HG02884 (cell line): ENCODE data around the gene FAM219A.
"Not testable (repeated sequence)": the region's sequence is repeated elsewhere in the genome, so short reads cannot be mapped to it uniquely, and the experiment has no call there.

Experiments used
- ATAC-seq: cut with Tn5 transposase; IDR thresholded peaks from one replicate; pipeline ENCODE4 v1.9.1; 2021; ENCODE audit warnings: mild to moderate bottlenecking, moderate library complexity; ENCODE audit not compliant: unreplicated experiment

Gene FAM219A

GRCh38 chr9:34379334-34380033 is 78.9 kb downstream of the FAM219A start:
- ATAC-seq: no peak

- ATAC-seq: no peak
Measured at GRCh38 chr9:34378376-34379060, 79.9 kb downstream of the FAM219A start.

- no peak for ATAC-seq
Measured at GRCh38 chr9:34377404-34377746, 81.0 kb downstream of the FAM219A start.

- peak; percentile 74 for ATAC-seq
Measured at GRCh38 chr9:34376596-34377403, 81.6 kb downstream of the FAM219A start, which contains the start of gene MYORG. Gene MYORG, minus strand, starts transcription at chr9:34376898. Its CDS starts 3,955 bp downstream, at chr9:34372943.

- ATAC-seq: no peak
Measured at GRCh38 chr9:34375901-34376595, 82.3 kb downstream of the FAM219A start.

- no peak for ATAC-seq
Measured at GRCh38 chr9:34374905-34375552, 83.3 kb downstream of the FAM219A start.

- no peak for ATAC-seq
Measured at GRCh38 chr9:34374339-34374738, 84.0 kb downstream of the FAM219A start.

- no peak for ATAC-seq
Measured at GRCh38 chr9:34373749-34374148, 84.6 kb downstream of the FAM219A start.

GRCh38 chr9:34372467-34373011 is 85.8 kb downstream of the FAM219A start:
- ATAC-seq: no peak

GRCh38 chr9:34371886-34372466 is 86.4 kb downstream of the FAM219A start:
- ATAC-seq: no peak

GRCh38 chr9:34370970-34371880 is 87.1 kb downstream of the FAM219A start:
- no peak for ATAC-seq

- ATAC-seq: no peak
Measured at GRCh38 chr9:34370335-34370969, 87.9 kb downstream of the FAM219A start.

GRCh38 chr9:34369636-34370035 is 88.7 kb downstream of the FAM219A start:
- ATAC-seq: no peak

- not testable (repeated sequence) for ATAC-seq
Measured at GRCh38 chr9:34368796-34369195, 89.6 kb downstream of the FAM219A start.

- ATAC-seq: not testable (repeated sequence)
Measured at GRCh38 chr9:34367751-34368410, 90.5 kb downstream of the FAM219A start.

GRCh38 chr9:34366365-34366764 is 92.0 kb downstream of the FAM219A start:
- ATAC-seq: no peak

GRCh38 chr9:34365282-34365681 is 93.1 kb downstream of the FAM219A start:
- ATAC-seq: no peak
